Endothelial cell of umbilical vein (primary cell): ENCODE measurements around the gene ENAH. TPM values are rescaled to one million over a fixed set of nuclear protein-coding genes. Genes with fewer than 3 reads are reported as not detected.

Source experiments
- BruUV-seq: library from RNA; stranded (reverse); fragments of 400-500 nt; replicated peaks from 2 replicates; lab custom pipeline; 2021; lab: Mats Ljungman, UMichigan
- CTCF ChIA-PET: fragments of 300-600, 350-600 bp; sonication (Branson Sonifier 250); formaldehyde crosslinking; loops from one replicate; lab custom pipeline; 2021; ENCODE audit warnings: antibody characterized with exemption, inconsistent platforms; lab: Charles Lee
- POLR2A ChIA-PET: fragments of 300-600, 350-600 bp; sonication (Branson Sonifier 250); formaldehyde crosslinking; loops from one replicate; lab custom pipeline; 2021; ENCODE audit warnings: antibody characterized with exemption, inconsistent platforms; lab: Charles Lee
- DNase-seq: peaks from one replicate; pipeline ENCODE4 v3.0.0-alpha.2; 2011; ENCODE audit warnings: low read depth, low spot score
- FAIRE-seq: peaks from 2 replicates; lab custom pipeline; 2011; peaks lifted over from hg19 to GRCh38; lab: Jason Lieb, UNC
- H2AFZ ChIP-seq: 2 replicates; pipeline ENCODE4 v1.6.0; 2012; ENCODE audit warnings: low read depth, low read length, control low read depth, inconsistent platforms
- H3K27ac ChIP-seq: 2 replicates; pipeline ENCODE4 v1.5.1; 2011; ENCODE audit warnings: low read depth, mild to moderate bottlenecking, control low read depth, low read length, moderate library complexity; ENCODE audit not compliant: insufficient read depth
- H3K27me3 ChIP-seq, 2 experiments: 2 replicates each; pipeline versions ENCODE4 v1.6.0 to v1.6.1; 2011; ENCODE audit warnings: low read length in 2 of 2, mixed read lengths in 1 of 2; ENCODE audit not compliant: control insufficient read depth in 2 of 2, insufficient read depth in 2 of 2
- H3K36me3 ChIP-seq, 2 experiments: 2 replicates in 1 of 2; 3 replicates in 1 of 2; pipeline ENCODE4 v1.5.1; 2011; ENCODE audit warnings: low read length in 2 of 2, mild to moderate bottlenecking in 1 of 2, moderate library complexity in 1 of 2; ENCODE audit not compliant: control insufficient read depth in 2 of 2, insufficient read depth in 2 of 2; ENCODE audit errors: extremely low read depth in 1 of 2
- H3K4me1 ChIP-seq: 3 replicates; pipeline ENCODE4 v1.5.1; 2011; ENCODE audit warnings: mild to moderate bottlenecking, low read length; ENCODE audit not compliant: control insufficient read depth, insufficient read depth; ENCODE audit errors: extremely low read depth
- H3K4me2 ChIP-seq: 2 replicates; pipeline ENCODE4 v1.6.1; 2011; ENCODE audit warnings: low read length, control low read depth, mixed read lengths; ENCODE audit not compliant: insufficient read depth
- H3K4me3 ChIP-seq, 3 experiments: fragments of 200-600 bp in 1 of 3; sonication (generic), shearing (Covaris generic) in 1 of 3; replicated peaks in 1 of 3; 2 replicates each; pipeline ENCODE4 v1.5.1; 2011 to 2016; ENCODE audit warnings: control low read depth in 3 of 3, low read length in 3 of 3, mild to moderate bottlenecking in 2 of 3, inconsistent platforms in 1 of 3, low read depth in 1 of 3, moderate library complexity in 1 of 3; ENCODE audit not compliant: insufficient read depth in 1 of 3
- H3K79me2 ChIP-seq: 2 replicates; pipeline ENCODE4 v1.6.0; 2012; ENCODE audit warnings: low read length, inconsistent platforms; ENCODE audit not compliant: control insufficient read depth, insufficient read depth
- H3K9ac ChIP-seq: replicated peaks from 2 replicates; pipeline ENCODE3; 2011; ENCODE audit warnings: low read length, control low read depth; ENCODE audit not compliant: insufficient read depth; ENCODE audit errors: extremely low read depth
- H3K9me1 ChIP-seq: replicated peaks from 3 replicates; pipeline ENCODE4 v1.6.0; 2011; ENCODE audit warnings: mild to moderate bottlenecking, low read length; ENCODE audit not compliant: control insufficient read depth, insufficient read depth; ENCODE audit errors: extremely low read depth
- H3K9me3 ChIP-seq: replicated peaks from 2 replicates; pipeline ENCODE4 v1.5.1; 2012; ENCODE audit warnings: low read length, inconsistent platforms; ENCODE audit not compliant: control insufficient read depth, insufficient read depth
- H4K20me1 ChIP-seq: replicated peaks from 2 replicates; pipeline ENCODE3; 2011; ENCODE audit warnings: mild to moderate bottlenecking, low read length; ENCODE audit not compliant: control insufficient read depth, insufficient read depth; ENCODE audit errors: extremely low read depth
- EZH2 ChIP-seq: IDR thresholded peaks from 2 replicates; pipeline ENCODE4 v1.6.1; 2012; ENCODE audit warnings: borderline replicate concordance, low read depth, mild to moderate bottlenecking, moderate library complexity, low read length, inconsistent platforms; ENCODE audit not compliant: severe bottlenecking
- FOS ChIP-seq: IDR thresholded peaks from 2 replicates; pipeline ENCODE4 v1.6.1; 2011; ENCODE audit warnings: mild to moderate bottlenecking, low read length, moderate library complexity, borderline replicate concordance; ENCODE audit not compliant: insufficient read depth
- GATA2 ChIP-seq: IDR thresholded peaks from 2 replicates; pipeline ENCODE4 v1.7.0; 2011; ENCODE audit warnings: low read depth, mild to moderate bottlenecking, moderate library complexity, mixed read lengths, low read length; ENCODE audit not compliant: insufficient read length, insufficient read depth
- JUN ChIP-seq: IDR thresholded peaks from 2 replicates; pipeline ENCODE4 v1.6.1; 2011; ENCODE audit warnings: borderline replicate concordance, low read depth; ENCODE audit not compliant: insufficient read length, insufficient read depth
- MYC ChIP-seq: IDR thresholded peaks from one replicate; pipeline ENCODE4 v1.6.1; 2011; ENCODE audit warnings: mild to moderate bottlenecking, low read depth, low read length
- POLR2A ChIP-seq: IDR thresholded peaks from 2 replicates; pipeline ENCODE4 v1.6.1; 2012; ENCODE audit warnings: low read depth, mild to moderate bottlenecking, control low read depth, low read length
- POLR2AphosphoS5 ChIP-seq: IDR thresholded peaks from 2 replicates; pipeline ENCODE4 v1.6.1; 2012; ENCODE audit warnings: low read depth, mild to moderate bottlenecking, control low read depth, low read length, moderate library complexity; ENCODE audit not compliant: insufficient read depth
- dilution Hi-C: fragments of 300-500 bp; cut with MboI; formaldehyde crosslinking; loops from one replicate; pipeline ENCODE4 v1.15.0; 2019; ENCODE audit warnings: low sequenced_read_pairs; ENCODE audit not compliant: extremely low pct_ligation_motif_present
- intact Hi-C: fragments of 100-400 bp; cut with micrococcal nuclease; formaldehyde crosslinking; loops from one replicate; pipeline ENCODE4 v1.10.0; 2022
- polyA plus RNA-seq, 4 experiments: library from polyadenylated mRNA; depleted of rRNA in 3 of 4; stranded (reverse) in 3 of 4; unstranded in 1 of 4; fragments of >200 nt; gene quantifications; 2 replicates each; pipeline versions ENCODE4 v1.2.1 to v1.2.3, GENCODE V29; 2011 to 2012; ENCODE audit warnings: missing spikeins in 1 of 4
- total RNA-seq: library from RNA; stranded (reverse); gene quantifications from 2 replicates; pipeline ENCODE4 v1.2.3, GENCODE V29; 2021
- TF ChIP-seq, protein P1 (sequence below), 2 donors: IDR thresholded peaks; 1 replicate in 1 of 2; 2 replicates in 1 of 2; pipeline ENCODE4 v1.5.1; 2011; ENCODE audit warnings: low read length in 2 of 2, mild to moderate bottlenecking in 2 of 2, moderate library complexity in 2 of 2, control low read depth in 1 of 2, inconsistent platforms in 1 of 2, low read depth in 1 of 2; ENCODE audit not compliant: insufficient read depth in 1 of 2; ENCODE audit errors: extremely low read depth in 1 of 2
- TF ChIP-seq, protein P2 (sequence below): IDR thresholded peaks from 2 replicates; pipeline ENCODE4 v1.6.1; 2011; ENCODE audit not compliant: insufficient read depth, insufficient read length

The ENAH gene
- total and polyA plus RNA-seq, 2 donors (not counting 3 experiments of a cell fraction or from before 2014, with no cell fraction given), result 19.9 to 95.6 TPM

DNA sequence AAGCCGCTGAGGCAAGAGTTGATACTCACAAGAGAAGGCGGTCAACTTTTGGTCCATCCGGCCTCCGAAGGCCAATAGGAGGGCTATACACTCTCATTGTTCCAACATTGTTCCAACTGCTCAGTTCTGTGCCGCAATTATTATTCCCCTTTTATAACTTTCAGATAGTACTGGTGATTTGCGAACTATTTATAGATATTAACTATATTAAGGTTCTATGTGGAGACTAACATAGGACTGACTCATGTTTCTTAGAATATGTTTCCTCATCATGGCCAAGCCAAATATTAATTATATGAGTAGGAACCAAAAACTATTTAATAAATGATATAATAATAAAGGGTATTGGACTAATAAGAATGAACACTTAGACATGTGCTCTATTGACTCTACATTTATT, 128.4 kb downstream of the ENAH start:
- TF ChIP-seq, protein P1, sequence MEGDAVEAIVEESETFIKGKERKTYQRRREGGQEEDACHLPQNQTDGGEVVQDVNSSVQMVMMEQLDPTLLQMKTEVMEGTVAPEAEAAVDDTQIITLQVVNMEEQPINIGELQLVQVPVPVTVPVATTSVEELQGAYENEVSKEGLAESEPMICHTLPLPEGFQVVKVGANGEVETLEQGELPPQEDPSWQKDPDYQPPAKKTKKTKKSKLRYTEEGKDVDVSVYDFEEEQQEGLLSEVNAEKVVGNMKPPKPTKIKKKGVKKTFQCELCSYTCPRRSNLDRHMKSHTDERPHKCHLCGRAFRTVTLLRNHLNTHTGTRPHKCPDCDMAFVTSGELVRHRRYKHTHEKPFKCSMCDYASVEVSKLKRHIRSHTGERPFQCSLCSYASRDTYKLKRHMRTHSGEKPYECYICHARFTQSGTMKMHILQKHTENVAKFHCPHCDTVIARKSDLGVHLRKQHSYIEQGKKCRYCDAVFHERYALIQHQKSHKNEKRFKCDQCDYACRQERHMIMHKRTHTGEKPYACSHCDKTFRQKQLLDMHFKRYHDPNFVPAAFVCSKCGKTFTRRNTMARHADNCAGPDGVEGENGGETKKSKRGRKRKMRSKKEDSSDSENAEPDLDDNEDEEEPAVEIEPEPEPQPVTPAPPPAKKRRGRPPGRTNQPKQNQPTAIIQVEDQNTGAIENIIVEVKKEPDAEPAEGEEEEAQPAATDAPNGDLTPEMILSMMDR (IDR thresholded peaks at IDR 0.05; ENCODE audit: extremely low read depth in 1 of 2, insufficient read depth in 1 of 2, low read depth in 1 of 2, low read length in 2 of 2), result no peak
- TF ChIP-seq EZH2, result no peak
- no peak for TF ChIP-seq JUN
- no peak for TF ChIP-seq MYC
- TF ChIP-seq FOS, result no peak
- no peak for TF ChIP-seq GATA2
- TF ChIP-seq POLR2A, result no peak
- TF ChIP-seq POLR2AphosphoS5, result no peak
- TF ChIP-seq, protein P2, sequence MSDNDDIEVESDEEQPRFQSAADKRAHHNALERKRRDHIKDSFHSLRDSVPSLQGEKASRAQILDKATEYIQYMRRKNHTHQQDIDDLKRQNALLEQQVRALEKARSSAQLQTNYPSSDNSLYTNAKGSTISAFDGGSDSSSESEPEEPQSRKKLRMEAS, result no peak

More for the DNA sequence above, 128.4 kb downstream of the ENAH start:
- Histone ChIP-seq H3K36me3 (no peaks in the 10 kb centered on the region), H3K4me2 (no peak overlapping the region), H3K4me1 (no peaks in the 10 kb centered on the region), H3K27ac (no peak overlapping the region), H3K9ac (no peak overlapping the region), H3K27me3 (no peaks in the 10 kb centered on the region), H3K79me2 (no peaks in the 10 kb centered on the region), H3K9me1 (no peaks in the 10 kb centered on the region), H3K4me3 (no peak overlapping the region), H3K9me3 (no peaks in the 10 kb centered on the region), H2AFZ (no peak overlapping the region), H4K20me1 (no peaks in the 10 kb centered on the region)
- intact Hi-C loops, result no loop called here
- POLR2A ChIA-PET, result no interaction called here
- dilution Hi-C loops, result no loop called here
- no TSS peak for BruUV-seq
- CTCF ChIA-PET, result interaction anchor here (1.1 to 3.4 kb wide), 5 partner anchors 11 to 242 kb away, joined by 3 to 15 read pairs (median 5); no protein-coding TSS in a partner anchor
- no peak for FAIRE-seq
- no peak for DNase-seq
